Measurements from ENCODE around the gene DUSP1.

DNA sequence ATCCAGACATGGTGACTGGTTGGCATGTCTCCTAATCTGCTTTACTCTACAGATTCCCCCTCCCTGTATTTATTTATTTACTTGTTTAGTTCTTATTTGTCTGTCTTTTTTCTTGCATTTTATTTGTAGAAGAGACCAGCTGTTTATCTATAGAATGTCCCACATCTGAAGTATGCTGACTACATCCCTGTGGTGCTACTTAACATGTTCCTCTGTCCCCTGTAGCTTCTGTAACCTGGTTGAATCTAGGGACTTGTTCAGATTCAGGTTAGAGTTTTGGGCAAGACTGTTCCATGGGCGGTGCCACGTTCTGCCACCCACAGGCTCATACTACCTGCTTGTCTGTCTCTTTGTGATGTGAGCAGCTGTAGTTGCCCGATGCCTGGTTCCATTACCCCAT lies 23.5 kb downstream of the DUSP1 start:
- TF ChIP-seq, protein P1, sequence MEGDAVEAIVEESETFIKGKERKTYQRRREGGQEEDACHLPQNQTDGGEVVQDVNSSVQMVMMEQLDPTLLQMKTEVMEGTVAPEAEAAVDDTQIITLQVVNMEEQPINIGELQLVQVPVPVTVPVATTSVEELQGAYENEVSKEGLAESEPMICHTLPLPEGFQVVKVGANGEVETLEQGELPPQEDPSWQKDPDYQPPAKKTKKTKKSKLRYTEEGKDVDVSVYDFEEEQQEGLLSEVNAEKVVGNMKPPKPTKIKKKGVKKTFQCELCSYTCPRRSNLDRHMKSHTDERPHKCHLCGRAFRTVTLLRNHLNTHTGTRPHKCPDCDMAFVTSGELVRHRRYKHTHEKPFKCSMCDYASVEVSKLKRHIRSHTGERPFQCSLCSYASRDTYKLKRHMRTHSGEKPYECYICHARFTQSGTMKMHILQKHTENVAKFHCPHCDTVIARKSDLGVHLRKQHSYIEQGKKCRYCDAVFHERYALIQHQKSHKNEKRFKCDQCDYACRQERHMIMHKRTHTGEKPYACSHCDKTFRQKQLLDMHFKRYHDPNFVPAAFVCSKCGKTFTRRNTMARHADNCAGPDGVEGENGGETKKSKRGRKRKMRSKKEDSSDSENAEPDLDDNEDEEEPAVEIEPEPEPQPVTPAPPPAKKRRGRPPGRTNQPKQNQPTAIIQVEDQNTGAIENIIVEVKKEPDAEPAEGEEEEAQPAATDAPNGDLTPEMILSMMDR (IDR thresholded peaks at IDR 0.05; ENCODE audit: low read depth, low read length): no peak
- TF ChIP-seq MYC (IDR thresholded peaks at IDR 0.05; ENCODE audit: low read depth, low read length) (no peak), POLR2A (IDR thresholded peaks at IDR 0.05; ENCODE audit: extremely low read depth, insufficient read length) (no peak)
- TF ChIP-seq, protein P2, sequence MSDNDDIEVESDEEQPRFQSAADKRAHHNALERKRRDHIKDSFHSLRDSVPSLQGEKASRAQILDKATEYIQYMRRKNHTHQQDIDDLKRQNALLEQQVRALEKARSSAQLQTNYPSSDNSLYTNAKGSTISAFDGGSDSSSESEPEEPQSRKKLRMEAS (IDR thresholded peaks at IDR 0.05; ENCODE audit: low read depth, low read length): no peak

Data from NB4 (cell line).